Lung (tissue), 12 donors: ENCODE data around the gene ZFAND3. TPM values are rescaled to one million over a fixed set of nuclear protein-coding genes. Genes with fewer than 3 reads are reported as not detected.

ENCODE experiments used
- ATAC-seq: fragments of 200-7000 bp; cut with Tn5 transposase; one replicate; pipeline ENCODE4 v1.9.1; 2020; ENCODE audit warnings: moderate number of reproducible peaks; ENCODE audit not compliant: insufficient read depth, low FRiP score
- DNase-seq, 3 donors: peaks; one replicate each; pipeline ENCODE4 v3.0.0-alpha.2; 2013 to 2017
- H3K27ac ChIP-seq, 2 donors: one replicate each; pipeline ENCODE4 v1.5.1; 2013; ENCODE audit warnings: mild to moderate bottlenecking in 2 of 2, moderate library complexity in 2 of 2, control low read depth in 1 of 2, inconsistent platforms in 1 of 2, low read depth in 1 of 2, low read length in 1 of 2
- H3K27me3 ChIP-seq, 3 donors: one replicate each; pipeline ENCODE4 v1.5.1; 2013; ENCODE audit warnings: low read length in 2 of 3; ENCODE audit not compliant: control insufficient read depth in 3 of 3, insufficient read depth in 3 of 3
- H3K36me3 ChIP-seq, 4 donors: one replicate each; pipeline ENCODE4 v1.5.1; 2013; ENCODE audit warnings: low read length in 4 of 4, mild to moderate bottlenecking in 1 of 4, moderate library complexity in 1 of 4; ENCODE audit not compliant: control insufficient read depth in 4 of 4, insufficient read depth in 4 of 4
- H3K4me1 ChIP-seq, 5 donors: one replicate each; pipeline ENCODE4 v1.5.1; 2013; ENCODE audit warnings: low read length in 5 of 5, mild to moderate bottlenecking in 2 of 5, moderate library complexity in 1 of 5; ENCODE audit not compliant: control insufficient read depth in 5 of 5, insufficient read depth in 5 of 5
- H3K4me3 ChIP-seq: one replicate; pipeline ENCODE4 v1.5.1; 2013; ENCODE audit warnings: mild to moderate bottlenecking, control low read depth, moderate library complexity
- H3K9ac ChIP-seq, 2 donors: one replicate each; pipeline ENCODE4 v1.5.1; 2013; ENCODE audit warnings: low read length in 2 of 2, control low read depth in 1 of 2; ENCODE audit not compliant: insufficient read depth in 1 of 2
- H3K9me3 ChIP-seq, 4 donors: one replicate each; pipeline ENCODE4 v1.5.1; 2013; ENCODE audit warnings: low read length in 3 of 4, mild to moderate bottlenecking in 1 of 4, moderate library complexity in 1 of 4; ENCODE audit not compliant: control insufficient read depth in 4 of 4, insufficient read depth in 3 of 4
- CTCF ChIP-seq: IDR thresholded peaks from 2 replicates; pipeline ENCODE4 v1.5.1; 2012; ENCODE audit warnings: mild to moderate bottlenecking; ENCODE audit errors: control extremely low read depth, extremely low read depth
- WGBS, 2 donors: extraction: QIAGEN DNeasy Blood & Tissue Kit; methylation state at CpG; one replicate each; pipeline ENCODE4 v1.1.7; 2013; 5-methylcytosine and 5-hydroxymethylcytosine counted together
- polyA plus RNA-seq, 2 donors: library from polyadenylated mRNA; stranded (reverse); fragments of 200-250 nt; gene quantifications; one replicate each; pipeline ENCODE4 v1.2.1, GENCODE V29; 2013
- total RNA-seq, 2 donors: library from RNA; depleted of rRNA in 1 of 2; stranded (reverse); fragments of >200 nt in 1 of 2; gene quantifications; one replicate each; pipeline ENCODE4 v1.2.1, GENCODE V29; 2014 to 2021
- donor health status: control.
- donor health status: control.
- donor health status: Bipolar disorder and iron deficiency.
- donor health status: healthy.
- donor health status: DM: yes; HTN: yes; CAD: no.

ZFAND3 gene
- total and polyA plus RNA-seq, 4 donors: 27.6 to 63.6 (median 51.3) TPM

GRCh38 chr6:38157905-38158304 is 338.4 kb downstream of the ZFAND3 start:
- Histone ChIP-seq H3K27ac (no peak overlapping the region), H3K27me3 (no peaks in the 10 kb centered on the region), H3K36me3 (peaks cover 0 to 14% (median 3%) of the 10 kb centered on the region in 4 donors), H3K4me1 (peaks cover 0 to 21% (median 12%) of the 10 kb centered on the region in 5 donors), H3K9me3 (no peaks in the 10 kb centered on the region), H3K4me3 (no peak overlapping the region), H3K9ac (no peak overlapping the region)
- no peak for TF ChIP-seq CTCF
- DNase-seq (no peak), ATAC-seq (no peak)
- WGBS, 2 donors: 94 to 97% methylated on average over 11 of the region's 11 CpGs

DNA sequence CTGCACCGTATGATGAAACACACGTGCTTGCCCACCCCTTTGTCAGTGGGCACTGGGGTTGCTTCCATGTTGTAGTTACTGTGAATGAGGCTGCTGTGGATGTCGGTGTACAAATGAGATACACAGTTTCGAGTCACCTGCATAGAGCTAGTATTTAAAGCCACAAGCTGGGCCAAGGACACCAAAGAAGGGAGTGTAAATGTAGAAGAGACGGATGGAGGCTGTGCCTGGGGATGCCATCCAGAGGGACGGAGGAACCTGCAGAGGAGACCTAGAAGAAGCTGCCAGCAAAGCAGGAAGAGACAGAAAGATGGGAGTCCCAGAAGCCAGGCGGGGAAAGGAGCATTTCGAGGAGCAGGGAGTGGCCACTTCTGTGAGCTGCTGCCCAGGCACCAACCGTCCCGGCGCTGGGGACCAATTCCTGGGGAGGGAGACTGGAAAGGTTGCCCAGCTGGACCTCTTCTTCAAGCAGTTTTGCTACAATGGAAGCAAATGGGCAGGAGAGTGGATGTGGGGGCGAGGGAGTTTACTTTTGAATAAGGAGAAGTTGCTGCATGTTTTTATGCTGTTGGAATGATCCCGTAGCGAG is 339.3 kb downstream of the ZFAND3 start:
- no peak overlapping the region for H3K4me3 ChIP-seq
- H3K36me3 ChIP-seq: peaks cover 0 to 8% (median 3%) of the 10 kb centered on the region in 4 donors
- 88 to 92% methylated on average over 14 of the region's 14 CpGs for WGBS, 2 donors
- peaks cover 0 to 29% (median 11%) of the 10 kb centered on the region in 5 donors for H3K4me1 ChIP-seq
- H3K9ac ChIP-seq: no peak overlapping the region
- H3K9me3 ChIP-seq: no peaks in the 10 kb centered on the region
- no peak for TF ChIP-seq CTCF
- DNase-seq (no peak), ATAC-seq (no peak)
- no peaks in the 10 kb centered on the region for H3K27me3 ChIP-seq
- H3K27ac ChIP-seq: no peak overlapping the region

- Histone ChIP-seq H3K9ac (no peak overlapping the region), H3K36me3 (peaks cover 0 to 5% (median 3%) of the 10 kb centered on the region in 4 donors), H3K4me1 (peaks cover 0 to 27% (median 9%) of the 10 kb centered on the region in 5 donors), H3K27me3 (no peaks in the 10 kb centered on the region), H3K9me3 (no peaks in the 10 kb centered on the region), H3K27ac (no peak overlapping the region), H3K4me3 (no peak overlapping the region)
- TF ChIP-seq CTCF: no peak
- 54 to 79% methylated on average over 8 of the region's 8 CpGs for WGBS, 2 donors
- ATAC-seq: no peak
- no peak for DNase-seq
Measured at GRCh38 chr6:38159596-38159995, 340.1 kb downstream of the ZFAND3 start.

DNA sequence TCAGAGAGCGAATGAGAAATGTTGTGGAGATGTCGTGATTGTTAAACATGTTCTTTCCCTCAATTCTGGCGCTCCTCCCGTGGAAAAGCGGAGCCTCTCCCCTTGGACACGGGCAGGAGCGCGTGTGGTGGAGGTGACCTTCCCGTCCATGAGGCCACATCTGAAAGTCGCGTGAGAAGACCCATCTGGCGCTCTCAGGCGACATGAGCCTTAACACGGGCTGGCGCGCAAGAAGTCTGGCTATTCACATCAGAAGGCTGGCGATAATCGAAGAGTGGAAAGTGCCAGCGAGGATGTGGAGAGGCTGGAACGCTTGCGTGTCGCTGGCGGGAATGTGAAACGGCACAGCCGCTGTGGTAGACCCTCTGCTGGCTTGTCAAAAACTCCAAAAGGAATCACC is 341.3 kb downstream of the ZFAND3 start:
- ATAC-seq: no peak
- Histone ChIP-seq H3K9ac (no peak overlapping the region), H3K27me3 (no peaks in the 10 kb centered on the region), H3K27ac (no peak overlapping the region), H3K36me3 (peaks cover 0 to 5% (median 3%) of the 10 kb centered on the region in 4 donors), H3K4me1 (peaks cover 0 to 15% (median 3%) of the 10 kb centered on the region in 5 donors), H3K4me3 (no peak overlapping the region), H3K9me3 (no peaks in the 10 kb centered on the region)
- TF ChIP-seq CTCF: no peak
- DNase-seq: no peak
- WGBS, 2 donors: 97% methylated on average over 25 of the region's 25 CpGs
